Activated CD8-positive, alpha-beta memory T cell treated with anti-CD3 and anti-CD28 coated beads, Interleukin-2, amount 50 U/mL, for 4 hours (primary cell): ENCODE results near the gene SLC12A2.

Source experiments
- DNase-seq: peaks from one replicate; pipeline ENCODE4 v3.0.0-alpha.2; 2020

Gene SLC12A2

DNA sequence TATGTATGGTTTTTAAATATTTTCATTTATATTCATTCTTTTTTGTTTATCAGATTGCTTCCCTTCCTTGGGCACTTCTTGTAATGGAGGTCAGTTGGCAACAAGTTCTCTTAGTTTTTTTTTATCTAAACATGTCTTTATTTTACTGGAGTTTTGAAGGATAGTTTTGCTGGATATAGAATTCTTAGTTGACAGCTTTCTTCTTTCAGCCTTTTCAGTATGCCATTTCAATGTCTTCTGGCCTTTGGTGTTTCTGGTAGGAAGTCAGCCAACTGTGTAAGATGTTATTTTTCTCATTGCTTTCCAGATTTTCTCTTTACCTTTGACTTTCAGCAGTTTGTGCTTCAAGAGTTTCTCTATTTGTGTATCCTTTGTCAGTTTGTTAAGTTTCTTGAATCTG is 14.2 kb downstream of the SLC12A2 start:
- no peak for DNase-seq

DNA sequence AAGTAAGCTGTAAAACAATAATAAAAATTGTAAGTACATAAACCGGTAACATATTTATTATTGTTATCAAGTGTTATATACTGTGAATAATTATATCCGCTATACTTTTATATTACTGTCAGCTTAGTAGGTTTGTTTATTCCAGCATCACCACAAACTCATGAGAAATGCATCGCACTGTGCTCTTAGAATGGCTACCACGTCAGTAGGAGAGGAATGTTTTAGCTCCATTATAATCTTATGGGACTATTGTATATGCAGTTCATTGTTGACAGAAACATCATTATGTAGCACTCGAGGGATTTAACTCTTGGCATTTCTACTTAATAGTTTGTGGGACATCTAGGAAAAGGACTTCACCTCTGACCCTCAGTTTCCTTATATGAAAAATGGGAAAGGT is 16.4 kb downstream of the SLC12A2 start:
- no peak for DNase-seq

DNA sequence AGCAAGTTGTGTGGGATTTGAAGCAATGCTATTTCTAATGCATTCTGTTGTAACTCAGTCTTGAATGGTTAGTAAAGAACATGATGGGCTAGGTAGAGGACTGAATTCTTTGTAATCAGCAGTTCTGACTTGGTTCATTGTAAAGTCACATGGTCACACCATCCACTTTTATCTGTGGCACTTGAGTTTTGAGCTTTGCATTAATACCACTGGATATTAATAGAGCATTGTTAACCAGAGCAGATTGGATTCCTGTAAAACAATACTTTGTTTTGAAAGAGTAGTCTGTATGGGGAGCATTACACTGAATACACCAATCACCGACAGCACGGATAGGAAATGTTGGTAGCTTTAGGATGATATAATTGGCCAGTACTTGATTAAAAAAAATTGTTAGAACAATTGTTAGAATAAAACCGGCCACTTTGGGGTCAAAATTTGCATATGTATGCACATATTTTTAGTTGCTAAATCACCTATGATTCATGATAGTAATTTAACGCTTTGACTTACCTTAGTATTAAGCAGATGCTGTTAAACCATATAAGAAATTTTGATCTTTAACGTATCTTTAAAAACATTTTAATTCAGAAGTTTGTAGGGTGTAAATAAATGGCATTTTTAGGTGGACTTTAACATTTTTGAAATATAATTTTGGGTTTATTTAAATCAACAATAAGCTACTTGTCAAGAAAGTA is 17.4 kb downstream of the SLC12A2 start:
- no peak for DNase-seq

DNA sequence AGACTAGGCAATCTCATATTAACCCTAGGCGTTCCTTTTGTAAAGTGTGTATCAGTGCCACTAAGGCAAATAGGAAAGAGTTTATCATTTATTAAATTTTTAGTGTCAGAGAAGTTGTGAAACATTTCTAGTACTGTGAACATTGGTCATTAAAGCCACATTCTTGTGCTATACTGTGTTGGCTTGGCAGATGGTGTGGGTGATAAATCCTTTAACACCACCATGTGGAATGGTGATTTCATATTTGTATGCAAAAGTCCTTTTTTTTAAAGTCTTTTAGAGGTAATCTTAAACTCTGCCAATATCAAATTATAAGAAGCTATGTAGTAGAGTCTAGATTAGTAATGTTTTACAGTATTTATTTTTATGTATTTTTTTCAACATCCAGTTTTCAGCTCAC is 18.1 kb downstream of the SLC12A2 start:
- no peak for DNase-seq

DNA sequence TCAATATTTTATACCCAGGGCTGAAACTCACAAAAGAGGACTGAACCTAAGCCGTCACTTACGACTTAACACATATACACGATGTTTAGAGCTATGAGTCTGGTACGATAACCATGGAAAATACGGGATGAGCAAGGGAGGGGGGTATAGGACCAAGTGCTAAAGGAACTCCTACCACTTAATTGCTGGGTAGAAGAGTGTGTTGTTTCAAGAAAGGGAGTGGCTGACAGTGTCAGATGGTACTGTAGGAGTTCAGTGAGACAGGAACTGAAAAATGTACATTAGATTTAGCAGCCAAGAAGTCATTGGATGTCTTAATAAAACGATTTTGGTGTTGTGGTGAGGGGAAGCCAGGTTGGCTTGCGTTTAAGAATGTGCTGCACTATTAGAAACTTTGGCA is 21.6 kb downstream of the SLC12A2 start:
- no peak for DNase-seq

DNA sequence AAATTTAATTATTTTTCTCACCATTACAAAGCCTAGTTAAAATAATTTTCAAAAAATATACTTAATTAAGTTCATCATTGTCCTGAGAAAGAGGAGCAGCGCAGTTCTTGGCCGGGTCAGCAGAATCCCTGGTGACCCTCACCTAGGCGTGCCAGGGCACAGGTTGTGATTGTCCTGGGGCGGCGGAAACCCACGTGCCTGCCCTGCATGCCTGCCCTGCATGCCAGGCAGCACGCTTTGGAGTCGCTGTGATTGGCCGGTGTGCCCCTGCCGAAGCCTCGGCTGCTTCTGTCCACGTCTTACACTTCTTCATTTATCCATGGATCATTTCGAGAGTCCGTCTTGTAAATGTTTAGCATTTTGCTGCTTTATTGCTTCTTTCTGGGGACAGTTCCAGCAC is 25.6 kb downstream of the SLC12A2 start:
- no peak for DNase-seq

DNA sequence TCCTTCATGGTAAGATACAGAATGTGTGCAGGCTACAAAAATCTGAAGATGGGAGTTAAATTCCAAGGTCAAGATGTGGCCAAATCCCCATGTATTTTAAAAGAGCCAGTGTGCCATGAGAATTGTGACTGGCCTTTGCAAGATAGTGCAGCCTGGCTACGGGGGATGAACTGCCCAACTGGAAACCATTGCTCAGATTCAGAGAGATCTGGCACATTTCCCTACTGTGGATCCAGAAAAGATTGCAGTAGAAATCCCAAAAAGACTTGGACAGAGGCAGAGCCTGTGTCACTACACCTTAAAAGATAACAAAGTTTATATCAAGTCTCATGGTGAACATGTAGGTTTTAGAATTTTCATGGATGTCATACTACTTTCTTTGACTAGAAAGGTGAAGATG is 26.2 kb downstream of the SLC12A2 start:
- no peak for DNase-seq

DNA sequence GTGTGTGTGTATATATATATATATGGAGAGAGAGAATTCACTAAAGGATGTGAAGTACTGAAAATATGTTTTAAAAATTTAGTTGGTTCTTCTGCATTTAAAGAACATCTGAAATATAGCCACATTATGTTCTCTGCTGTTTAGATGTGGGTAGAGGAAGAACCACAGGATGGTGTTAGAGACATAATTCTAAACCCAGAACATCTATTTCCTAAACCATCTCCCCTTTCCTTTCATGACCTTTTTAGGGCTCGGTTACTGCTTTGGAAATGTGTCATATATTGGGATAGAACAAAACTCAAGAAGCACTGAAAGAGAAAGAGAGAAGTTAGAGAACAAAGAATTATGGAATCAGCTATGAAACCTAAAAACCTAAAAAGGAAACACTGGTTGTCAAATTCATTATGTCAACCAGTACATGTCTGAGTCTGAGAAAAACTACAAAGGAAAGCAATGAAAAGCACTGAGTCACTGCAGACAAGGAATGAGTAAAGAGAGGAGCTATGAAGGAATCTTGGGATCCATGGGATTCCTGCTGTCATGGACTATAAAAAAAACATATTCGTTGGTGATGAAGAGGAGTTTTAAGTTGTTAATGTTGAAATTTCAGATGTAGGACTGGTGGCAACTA is 28.4 kb downstream of the SLC12A2 start:
- DNase-seq: no peak

DNA sequence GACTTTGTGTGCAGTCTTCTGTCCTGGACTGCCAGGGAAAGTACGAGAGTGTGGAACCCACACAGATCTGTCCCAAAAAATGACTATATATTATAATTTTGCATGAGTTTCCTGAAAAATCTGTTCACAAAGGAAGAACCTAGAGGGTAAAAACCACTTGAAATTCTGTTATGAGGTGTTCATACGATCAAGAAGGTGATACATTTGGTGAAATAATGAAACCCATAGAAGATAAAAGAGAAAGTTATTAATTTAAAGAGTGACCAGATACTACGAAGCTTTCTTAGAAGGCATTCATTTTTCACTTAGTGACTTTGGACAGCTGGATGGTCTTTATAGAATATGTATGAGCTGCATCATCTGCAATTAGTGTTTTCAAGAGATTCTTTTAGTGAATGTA is 32.9 kb downstream of the SLC12A2 start:
- DNase-seq: no peak

DNA sequence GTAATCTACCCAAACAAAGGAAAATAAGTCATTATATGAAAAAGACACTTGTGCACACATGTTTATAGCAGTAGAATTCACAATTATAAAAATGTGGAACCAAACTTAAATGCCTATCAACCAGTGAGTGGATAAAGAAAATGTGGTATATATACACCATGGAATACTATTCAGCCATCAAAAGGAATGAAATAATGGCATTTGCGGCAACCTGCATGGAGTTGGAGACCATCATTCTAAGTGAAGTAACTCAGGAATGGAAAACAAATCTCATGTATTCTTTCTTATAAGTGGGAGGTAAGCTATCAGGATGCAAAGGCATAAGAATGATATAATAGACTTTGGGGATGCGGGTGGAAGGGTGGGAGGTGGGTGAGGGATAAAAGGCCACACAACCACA is 34.6 kb downstream of the SLC12A2 start:
- no peak for DNase-seq

DNA sequence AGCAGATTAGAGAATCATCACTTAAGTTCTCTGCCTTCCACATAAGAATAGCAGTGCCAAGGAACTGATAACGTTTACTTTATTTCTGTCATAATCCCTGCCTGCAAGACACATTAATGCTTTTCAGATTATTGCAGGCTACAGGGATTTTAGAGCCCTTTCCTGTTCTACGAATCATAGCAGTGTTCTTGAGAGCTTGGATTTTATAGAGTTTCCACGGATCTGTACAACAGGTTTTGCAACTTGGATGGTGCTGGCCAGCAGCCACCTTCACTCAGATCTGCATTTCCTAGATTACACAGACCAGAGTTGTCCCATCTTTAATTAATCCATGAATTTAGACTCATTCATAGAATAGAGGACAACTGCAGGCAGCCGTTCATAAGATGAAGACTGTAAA is 38.1 kb downstream of the SLC12A2 start:
- no peak for DNase-seq

DNA sequence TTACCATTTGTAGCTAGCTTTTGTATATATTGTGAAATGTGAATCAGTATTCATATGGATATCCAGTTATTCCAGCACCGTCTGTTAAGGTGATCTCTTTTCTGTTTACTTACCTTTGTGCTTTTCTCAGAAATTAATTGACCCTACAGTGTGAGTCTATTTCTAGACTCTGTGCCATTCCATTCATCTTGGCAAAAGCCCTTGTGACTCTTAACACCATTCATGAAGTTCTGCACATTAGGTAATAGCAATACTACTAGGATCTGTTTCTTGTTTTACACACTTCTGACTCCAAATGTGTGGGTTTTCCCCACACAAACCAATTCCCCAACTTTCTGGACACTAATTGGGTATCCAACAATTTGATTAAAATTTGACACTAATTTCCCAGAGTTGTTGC is 40.4 kb downstream of the SLC12A2 start:
- DNase-seq: no peak

DNA sequence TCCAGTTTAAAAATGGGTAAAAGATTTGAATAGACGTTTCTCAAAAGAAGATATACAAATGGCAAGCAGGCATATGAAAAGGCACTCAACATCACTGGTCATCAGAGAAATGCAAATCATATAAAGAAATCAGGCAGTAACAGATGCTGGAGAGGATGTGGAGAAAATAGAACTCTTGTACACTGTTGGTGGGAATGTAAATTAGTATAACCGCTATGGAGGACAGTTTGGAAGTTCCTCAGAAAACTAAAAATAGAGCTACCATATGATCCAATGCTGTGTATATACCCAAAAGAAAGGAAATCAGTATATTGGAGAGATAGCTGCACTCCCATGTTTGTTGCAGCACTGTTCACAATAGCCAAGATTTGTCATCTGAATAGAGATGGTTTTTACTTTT is 42.7 kb downstream of the SLC12A2 start:
- DNase-seq: no peak

DNA sequence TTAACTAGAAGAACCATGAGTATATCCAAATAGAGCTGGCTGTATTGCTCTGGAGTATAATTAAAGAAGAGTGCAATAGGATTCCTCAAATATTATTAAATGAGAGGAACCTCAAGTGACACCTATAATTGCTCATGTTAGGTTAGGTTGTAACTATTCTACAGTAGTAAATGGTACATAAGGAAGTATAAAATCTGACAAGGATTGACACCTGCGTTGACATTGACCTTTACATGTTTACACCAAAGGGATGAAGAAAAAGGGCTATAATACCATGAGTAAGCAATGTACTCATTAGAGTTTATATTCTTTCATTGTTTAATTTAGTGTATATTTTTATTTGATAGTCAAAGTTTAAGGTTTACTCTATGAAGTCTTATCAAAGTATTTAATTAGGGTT is 48.9 kb downstream of the SLC12A2 start:
- no peak for DNase-seq

DNA sequence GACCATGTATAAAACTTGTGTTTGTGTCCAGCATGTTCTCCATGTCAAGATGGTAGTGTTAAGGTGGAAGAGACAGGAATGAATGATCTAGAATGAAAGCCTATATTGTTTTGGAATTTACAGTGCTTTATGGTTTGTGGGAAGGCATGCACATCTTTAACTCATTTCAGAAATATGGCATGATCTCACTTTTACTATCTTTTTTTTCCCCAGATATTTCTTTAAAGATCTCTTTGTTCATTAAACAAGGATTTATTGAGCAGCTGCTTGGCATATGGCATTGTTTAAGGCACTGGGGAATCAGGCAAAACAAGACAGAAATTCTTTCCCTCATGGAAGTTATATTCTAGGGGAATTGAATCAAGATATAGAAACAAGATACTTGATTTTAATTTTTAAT is 51.7 kb downstream of the SLC12A2 start:
- DNase-seq: no peak

DNA sequence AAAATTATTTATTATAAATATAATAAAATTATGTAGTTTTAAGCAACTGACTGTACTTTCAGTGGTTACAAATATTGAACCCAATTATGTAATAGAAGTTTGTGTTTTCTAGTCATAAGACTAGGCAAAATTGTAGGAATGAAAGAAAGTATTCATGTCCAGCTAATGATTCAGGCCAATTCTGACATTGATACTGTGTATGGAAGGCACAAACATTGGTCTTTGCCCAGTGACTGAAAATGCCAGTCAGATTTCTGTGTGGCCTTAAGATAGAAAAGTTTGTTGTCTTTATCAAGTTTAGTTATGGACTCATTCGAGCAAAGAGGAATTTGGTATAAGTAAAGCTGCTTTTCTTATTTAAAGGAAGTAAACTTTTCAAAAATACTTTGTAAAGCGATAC is 60.3 kb downstream of the SLC12A2 start:
- DNase-seq: no peak

DNA sequence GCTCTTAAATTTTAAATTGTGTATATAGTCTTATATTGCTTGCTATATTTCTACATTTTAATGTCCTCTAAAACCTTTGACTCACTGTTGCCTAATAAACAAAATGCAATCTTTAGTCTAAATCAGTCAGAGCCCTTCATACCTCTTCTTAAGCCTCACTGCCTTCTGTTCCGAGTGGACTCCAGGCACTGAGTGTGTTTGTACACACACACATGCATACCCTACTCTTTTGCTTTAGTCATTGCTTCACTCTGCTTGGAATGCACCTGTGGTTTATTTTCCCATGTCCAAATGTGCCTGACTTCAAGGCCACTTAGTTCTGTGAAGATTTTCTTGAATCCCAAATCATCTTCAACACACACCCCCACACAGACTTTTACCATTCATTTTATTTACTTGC is 60.9 kb downstream of the SLC12A2 start:
- no peak for DNase-seq

DNA sequence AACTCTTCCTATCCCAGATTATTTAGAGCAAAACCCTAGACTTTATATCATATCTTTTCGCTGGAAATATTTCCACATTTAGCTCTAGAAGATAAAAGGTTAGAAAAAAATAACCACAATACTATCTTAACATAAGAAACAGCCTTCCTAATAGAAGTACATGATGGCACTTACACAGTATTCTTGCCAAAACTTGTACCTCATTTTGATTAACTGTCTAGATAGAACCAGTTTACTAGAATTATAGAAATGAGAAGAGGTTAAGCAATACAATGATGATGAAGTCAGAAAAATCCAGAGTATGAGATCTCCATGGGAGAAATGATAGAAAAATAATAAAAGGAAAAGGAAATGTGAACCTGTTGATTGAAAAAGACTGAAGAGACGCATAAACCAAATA is 63.1 kb downstream of the SLC12A2 start:
- DNase-seq: no peak

DNA sequence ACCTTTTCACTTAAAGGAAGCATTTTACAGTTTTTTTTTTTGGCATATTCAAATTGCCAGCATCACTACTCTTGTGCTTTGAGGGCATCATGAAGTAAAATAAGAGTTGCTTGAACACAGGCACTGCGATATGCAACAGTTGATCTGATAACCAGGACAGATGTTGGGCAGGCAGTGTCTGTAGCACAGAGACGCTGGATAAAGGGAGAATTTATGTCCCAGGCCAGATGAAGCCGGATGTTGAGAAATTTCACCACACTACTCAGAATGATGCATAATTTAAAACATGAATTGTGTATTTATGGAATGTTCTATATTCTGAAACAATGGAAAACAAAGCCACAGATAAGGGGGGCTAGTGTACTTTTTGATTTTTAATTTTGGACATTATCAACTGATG is 71.4 kb downstream of the SLC12A2 start:
- no peak for DNase-seq

DNA sequence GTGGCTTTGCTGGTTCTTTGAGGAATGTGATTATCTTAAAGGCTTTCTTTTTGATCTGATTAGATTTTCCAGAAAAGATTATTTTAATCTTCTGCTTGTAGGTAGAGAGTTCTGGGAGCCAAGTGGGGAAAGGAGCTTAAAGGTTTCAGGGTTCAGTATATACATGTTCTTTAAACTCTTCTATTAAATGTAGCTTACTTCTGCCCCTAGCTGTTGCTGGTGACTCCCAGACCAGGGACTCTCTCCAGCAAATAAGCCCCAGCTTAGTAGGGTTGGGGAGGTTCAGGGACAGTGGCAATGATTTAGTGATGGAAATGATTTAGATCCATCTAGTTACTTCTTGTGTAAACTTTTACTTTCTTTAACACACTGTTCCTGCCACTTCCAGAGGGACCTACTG is 72.2 kb downstream of the SLC12A2 start:
- DNase-seq: no peak

DNA sequence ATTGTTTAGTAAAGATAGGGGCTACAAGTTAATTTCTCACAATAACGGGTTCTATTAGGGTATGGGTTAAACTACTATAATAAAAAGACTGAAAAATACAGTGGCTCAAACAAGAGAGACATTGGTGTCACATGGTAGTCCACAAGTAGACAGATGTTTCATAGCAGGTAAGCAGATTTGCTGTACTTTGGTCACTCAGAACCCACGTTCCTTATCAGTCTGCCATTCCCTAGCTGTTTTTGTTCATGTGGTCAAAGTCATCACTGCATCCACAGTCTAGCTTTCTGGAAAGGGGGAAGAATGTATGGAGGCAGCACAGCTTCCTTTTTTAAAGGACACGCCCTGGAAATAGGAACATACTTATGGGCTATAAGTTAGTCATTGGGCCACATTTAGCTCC is 73.0 kb downstream of the SLC12A2 start:
- no peak for DNase-seq

DNA sequence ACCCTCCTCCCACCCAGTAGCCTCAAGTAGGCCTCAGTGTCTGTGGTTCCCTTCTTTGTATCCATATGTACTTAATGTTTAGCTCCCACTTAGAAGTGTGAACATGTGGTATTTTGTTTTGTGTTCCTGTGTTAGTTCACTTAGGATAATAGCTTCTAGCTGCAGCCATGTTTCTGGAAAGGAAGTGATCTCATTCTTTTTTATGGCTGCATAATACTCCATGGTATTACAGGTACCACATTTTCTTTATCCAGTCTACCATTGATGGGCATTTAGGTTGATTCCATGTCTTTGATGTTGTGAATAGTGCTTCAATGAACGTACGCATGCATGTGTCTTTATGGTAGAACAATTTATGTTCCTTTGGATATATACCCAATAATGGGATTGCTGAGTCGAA is 74.8 kb downstream of the SLC12A2 start:
- no peak for DNase-seq

DNA sequence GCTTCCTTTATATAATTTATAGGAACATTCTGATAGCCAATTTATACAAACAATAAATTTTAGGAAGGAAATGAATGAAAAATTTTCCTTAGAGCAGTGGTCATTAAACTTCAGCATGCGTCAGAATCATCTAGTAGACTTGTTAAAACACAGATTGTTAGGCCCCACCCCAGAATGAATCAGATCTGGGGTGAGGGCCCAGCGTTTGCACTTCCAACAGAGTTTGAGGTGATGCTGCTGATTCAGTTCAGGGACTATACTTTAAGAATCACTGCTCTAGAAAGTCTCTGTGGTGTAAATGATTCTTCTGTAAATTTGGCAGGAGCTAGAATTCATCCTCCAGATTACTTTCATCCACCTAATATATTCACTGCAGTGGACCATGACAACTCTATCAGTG is 80.4 kb downstream of the SLC12A2 start:
- DNase-seq: no peak

DNA sequence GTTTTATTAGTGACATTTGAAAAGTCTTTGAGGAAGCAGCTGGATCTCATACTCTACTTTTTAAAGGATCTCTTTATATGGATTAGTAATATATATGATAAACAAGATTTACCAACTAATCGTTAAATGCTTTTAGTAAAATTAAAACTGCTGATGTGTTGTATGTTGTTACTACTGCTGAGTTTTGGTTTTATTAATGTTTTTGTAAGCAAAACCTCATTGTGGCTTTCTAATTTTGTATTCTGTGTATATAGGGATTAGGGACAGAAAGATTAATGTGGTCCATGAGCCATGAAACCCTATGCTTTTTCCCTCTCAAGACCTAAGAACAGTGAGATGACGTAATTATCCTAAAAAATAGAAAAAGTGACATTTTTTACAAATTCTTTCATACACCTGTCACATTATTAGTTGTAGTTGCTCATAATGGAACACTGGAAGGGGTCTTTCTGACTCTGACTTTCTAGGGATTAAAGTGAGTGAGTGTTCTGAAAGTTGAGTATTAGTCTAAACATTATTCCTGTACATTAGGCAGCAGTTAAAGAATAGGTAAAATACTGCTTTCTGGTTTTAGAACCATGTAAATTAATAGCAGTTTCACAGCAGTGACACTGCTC is 85.9 kb downstream of the SLC12A2 start:
- no peak for DNase-seq

DNA sequence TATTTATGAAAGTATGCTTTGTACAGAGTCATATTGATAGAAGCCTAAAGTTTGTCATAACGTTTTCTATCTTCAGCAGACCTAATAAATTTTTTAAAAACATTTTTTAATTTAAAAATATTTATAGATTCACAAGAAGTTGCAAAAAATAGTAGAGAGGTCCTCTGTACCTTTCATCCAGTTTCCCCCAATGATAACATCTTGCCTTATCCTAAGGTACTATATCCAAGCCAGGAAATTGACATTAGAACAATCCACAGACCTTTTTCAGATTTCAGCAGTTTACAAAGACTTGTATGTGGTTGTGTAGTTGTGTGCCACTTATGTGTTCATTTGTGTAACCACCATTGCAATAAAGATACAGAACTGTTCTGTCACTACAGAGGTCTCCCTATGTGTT is 88.5 kb downstream of the SLC12A2 start:
- no peak for DNase-seq
